ENCODE data around the gene ZNF599.

The ZNF599 gene

DNA sequence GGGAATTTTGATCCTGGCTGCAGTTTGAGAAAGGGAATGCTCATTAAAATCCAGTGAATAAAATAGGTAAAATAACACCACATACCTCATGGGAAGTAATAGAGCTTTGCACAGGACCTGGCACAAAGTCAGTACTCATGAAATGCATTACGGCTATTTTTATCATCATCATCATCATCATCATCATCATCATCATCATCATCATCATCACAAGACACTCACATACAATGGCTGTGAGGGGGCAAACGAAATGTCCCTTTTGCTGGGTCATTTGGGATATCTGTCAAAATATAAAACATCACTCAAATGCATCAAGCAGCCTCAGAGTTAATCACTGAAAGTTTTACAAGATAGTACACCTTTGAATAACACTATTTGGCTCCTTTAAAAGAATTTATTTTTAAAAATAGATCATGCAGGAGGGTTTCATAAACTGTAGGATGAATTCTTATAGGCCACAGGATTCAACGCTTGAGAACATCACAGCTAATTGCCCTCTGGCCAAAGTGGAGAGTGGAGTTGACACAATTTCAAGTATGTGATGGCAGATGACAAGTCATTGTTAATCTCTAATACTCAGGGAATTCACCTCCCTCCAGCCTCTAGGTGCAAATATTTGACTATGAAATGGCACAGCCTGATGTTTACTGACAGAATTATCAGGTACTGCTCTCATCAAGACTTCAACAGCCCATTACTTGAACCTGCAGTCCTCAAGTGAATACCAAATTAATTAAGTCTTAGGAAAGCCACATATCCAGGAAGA lies 14.2 kb upstream of the ZNF599 start:
- Histone ChIP-seq H3K27ac (ENCODE audit: low read length) (no peak overlapping the region), H3K27me3 (ENCODE audit: insufficient read depth, low read length, poor library complexity) (no peaks in the 10 kb centered on the region), H3K79me2 (ENCODE audit: insufficient read depth, low read length) (no peaks in the 10 kb centered on the region), H2AFZ (ENCODE audit: low read depth, low read length) (no peak overlapping the region), H4K20me1 (ENCODE audit: insufficient read depth, low read length) (no peaks in the 10 kb centered on the region), H3K9ac (ENCODE audit: low read depth, low read length) (no peak overlapping the region), H3K4me2 (ENCODE audit: insufficient read depth, low read length) (no peak overlapping the region), H3K4me1 (ENCODE audit: insufficient read depth, low read length) (no peaks in the 10 kb centered on the region), H3K36me3 (ENCODE audit: insufficient read depth, low read length) (no peaks in the 10 kb centered on the region), H3K4me3 (ENCODE audit: low read depth in 1 of 2, low read length in 2 of 2) (no peak overlapping the region), H3K9me3 (ENCODE audit: insufficient read depth, low read length, severe bottlenecking) (no peaks in the 10 kb centered on the region)
- DNase-seq = no peak
- TF ChIP-seq EZH2 (IDR thresholded peaks at IDR 0.05; ENCODE audit: borderline replicate concordance, low read depth, low read length, severe bottlenecking) = no peak
- TF ChIP-seq, protein P1, sequence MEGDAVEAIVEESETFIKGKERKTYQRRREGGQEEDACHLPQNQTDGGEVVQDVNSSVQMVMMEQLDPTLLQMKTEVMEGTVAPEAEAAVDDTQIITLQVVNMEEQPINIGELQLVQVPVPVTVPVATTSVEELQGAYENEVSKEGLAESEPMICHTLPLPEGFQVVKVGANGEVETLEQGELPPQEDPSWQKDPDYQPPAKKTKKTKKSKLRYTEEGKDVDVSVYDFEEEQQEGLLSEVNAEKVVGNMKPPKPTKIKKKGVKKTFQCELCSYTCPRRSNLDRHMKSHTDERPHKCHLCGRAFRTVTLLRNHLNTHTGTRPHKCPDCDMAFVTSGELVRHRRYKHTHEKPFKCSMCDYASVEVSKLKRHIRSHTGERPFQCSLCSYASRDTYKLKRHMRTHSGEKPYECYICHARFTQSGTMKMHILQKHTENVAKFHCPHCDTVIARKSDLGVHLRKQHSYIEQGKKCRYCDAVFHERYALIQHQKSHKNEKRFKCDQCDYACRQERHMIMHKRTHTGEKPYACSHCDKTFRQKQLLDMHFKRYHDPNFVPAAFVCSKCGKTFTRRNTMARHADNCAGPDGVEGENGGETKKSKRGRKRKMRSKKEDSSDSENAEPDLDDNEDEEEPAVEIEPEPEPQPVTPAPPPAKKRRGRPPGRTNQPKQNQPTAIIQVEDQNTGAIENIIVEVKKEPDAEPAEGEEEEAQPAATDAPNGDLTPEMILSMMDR (IDR thresholded peaks at IDR 0.05; ENCODE audit: borderline replicate concordance, extremely low read depth, low read length, poor library complexity, severe bottlenecking) = no peak
- ATAC-seq (ENCODE audit: insufficient read depth, low read depth) = no peak

DNA sequence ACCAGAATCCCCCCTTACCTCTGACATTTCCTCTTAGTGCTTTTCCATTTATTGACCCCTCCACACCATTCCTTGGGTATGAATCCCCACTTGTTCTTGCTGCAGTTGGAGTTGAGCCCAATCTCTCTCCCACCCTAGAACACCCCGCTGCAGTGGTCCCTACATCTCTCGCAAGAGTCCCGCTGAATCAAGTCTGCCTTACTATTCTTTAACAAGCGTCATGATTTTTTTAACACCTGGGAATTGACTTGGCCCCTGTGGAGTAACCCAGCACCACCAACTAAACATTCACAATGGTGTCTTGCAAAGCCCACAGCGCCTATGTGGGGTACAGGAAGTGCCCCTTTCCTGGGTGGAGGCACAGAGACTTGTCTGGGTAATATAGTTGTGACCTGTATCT lies 13.2 kb upstream of the ZNF599 start:
- H4K20me1 ChIP-seq (ENCODE audit: insufficient read depth, low read length) = no peaks in the 10 kb centered on the region
- H3K4me2 ChIP-seq (ENCODE audit: insufficient read depth, low read length) = no peak overlapping the region
- H3K79me2 ChIP-seq (ENCODE audit: insufficient read depth, low read length) = no peaks in the 10 kb centered on the region
- no peak overlapping the region for H3K27ac ChIP-seq (ENCODE audit: low read length)
- TF ChIP-seq EZH2 (IDR thresholded peaks at IDR 0.05; ENCODE audit: borderline replicate concordance, low read depth, low read length, severe bottlenecking) = no peak
- TF ChIP-seq, protein P1 (IDR thresholded peaks at IDR 0.05; ENCODE audit: borderline replicate concordance, extremely low read depth, low read length, poor library complexity, severe bottlenecking) = no peak
- DNase-seq (no peak), ATAC-seq (ENCODE audit: insufficient read depth, low read depth) (no peak)
- no peak overlapping the region for H2AFZ ChIP-seq (ENCODE audit: low read depth, low read length)
- no peaks in the 10 kb centered on the region for H3K4me1 ChIP-seq (ENCODE audit: insufficient read depth, low read length)
- no peaks in the 10 kb centered on the region for H3K36me3 ChIP-seq (ENCODE audit: insufficient read depth, low read length)
- H3K9ac ChIP-seq (ENCODE audit: low read depth, low read length) = no peak overlapping the region
- H3K9me3 ChIP-seq (ENCODE audit: insufficient read depth, low read length, severe bottlenecking) = no peaks in the 10 kb centered on the region
- H3K27me3 ChIP-seq (ENCODE audit: insufficient read depth, low read length, poor library complexity) = no peaks in the 10 kb centered on the region
- H3K4me3 ChIP-seq (ENCODE audit: low read depth in 1 of 2, low read length in 2 of 2) = no peak overlapping the region

DNA sequence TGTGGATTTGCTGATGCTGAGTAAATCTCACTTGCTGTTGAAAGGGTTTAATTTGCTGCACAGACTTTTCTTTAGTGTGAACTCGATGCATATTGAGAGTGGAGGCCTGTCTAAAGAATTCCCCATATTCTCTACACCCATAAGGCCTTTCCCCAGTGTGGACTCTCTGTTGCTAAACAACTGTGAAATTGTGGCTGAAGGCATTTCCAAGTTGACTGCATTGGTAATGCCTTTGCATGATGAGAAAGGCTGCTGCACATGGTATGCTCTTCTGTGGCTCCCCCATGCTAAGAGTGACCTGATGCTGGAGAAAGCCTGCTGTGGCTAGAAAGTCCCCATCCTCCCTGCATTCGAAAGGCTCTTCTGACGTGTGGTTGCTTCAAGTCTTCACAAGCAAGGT lies 6.6 kb upstream of the ZNF599 start:
- Histone ChIP-seq H3K36me3 (ENCODE audit: insufficient read depth, low read length) (no peaks in the 10 kb centered on the region), H2AFZ (ENCODE audit: low read depth, low read length) (no peak overlapping the region), H3K27me3 (ENCODE audit: insufficient read depth, low read length, poor library complexity) (peaks cover 7% of the 10 kb centered on the region), H3K4me2 (ENCODE audit: insufficient read depth, low read length) (no peak overlapping the region), H3K27ac (ENCODE audit: low read length) (no peak overlapping the region), H3K9ac (ENCODE audit: low read depth, low read length) (no peak overlapping the region), H3K79me2 (ENCODE audit: insufficient read depth, low read length) (no peaks in the 10 kb centered on the region), H3K4me3 (ENCODE audit: low read depth in 1 of 2, low read length in 2 of 2) (no peak overlapping the region), H3K9me3 (ENCODE audit: insufficient read depth, low read length, severe bottlenecking) (peaks cover under 1% of the 10 kb centered on the region), H4K20me1 (ENCODE audit: insufficient read depth, low read length) (no peaks in the 10 kb centered on the region), H3K4me1 (ENCODE audit: insufficient read depth, low read length) (no peaks in the 10 kb centered on the region)
- DNase-seq = no peak
- no peak for TF ChIP-seq EZH2 (IDR thresholded peaks at IDR 0.05; ENCODE audit: borderline replicate concordance, low read depth, low read length, severe bottlenecking)
- TF ChIP-seq, protein P1 (IDR thresholded peaks at IDR 0.05; ENCODE audit: borderline replicate concordance, extremely low read depth, low read length, poor library complexity, severe bottlenecking) = no peak
- ATAC-seq (ENCODE audit: insufficient read depth, low read depth) = no peak

All from DND-41 (cell line).